ENCODE data around the gene TRAPPC12. TPM values are rescaled to one million over a fixed set of nuclear protein-coding genes. Genes with fewer than 3 reads are reported as not detected.
A peak's percentile ranks its signal among the peaks of the same experiment; 100 is the strongest.
"Not testable (repeated sequence)": the region's sequence is repeated elsewhere in the genome, so short reads cannot be mapped to it uniquely, and the experiment has no call there.

TRAPPC12 gene
- total RNA-seq, 2 experiments from 2014 or later: 106 to 116 TPM

GRCh38 chr2:3354986-3355385 lies 24.5 kb upstream of the TRAPPC12 start:
- no peak overlapping the region for H3K27ac Mint-ChIP-seq
- ATAC-seq (ENCODE audit: low read depth) (no peak), DNase-seq (no peak)
- H3K9me3 Mint-ChIP-seq: peaks cover 12% of the 10 kb centered on the region
- peaks cover 23% of the 10 kb centered on the region for H3K4me1 Mint-ChIP-seq
- POLR2A ChIA-PET: no interaction called here
- H3K27me3 Mint-ChIP-seq: no peaks in the 10 kb centered on the region
- H3K4me3 Mint-ChIP-seq: no peak overlapping the region
- H3K36me3 Mint-ChIP-seq: peaks cover 43% of the 10 kb centered on the region

- no peaks in the 10 kb centered on the region for H3K27me3 Mint-ChIP-seq
- POLR2A ChIA-PET: no interaction called here
- H3K36me3 Mint-ChIP-seq: peaks cover 34% of the 10 kb centered on the region
- peaks cover 23% of the 10 kb centered on the region for H3K4me1 Mint-ChIP-seq
- ATAC-seq (ENCODE audit: low read depth) (no peak), DNase-seq (no peak)
- H3K27ac Mint-ChIP-seq: no peak overlapping the region
- peaks cover 6% of the 10 kb centered on the region for H3K9me3 Mint-ChIP-seq
- H3K4me3 Mint-ChIP-seq: no peak overlapping the region
Observed at GRCh38 chr2:3355951-3356569, 23.4 kb upstream of the TRAPPC12 start.

GRCh38 chr2:3356799-3357198 lies 22.7 kb upstream of the TRAPPC12 start:
- Mint-ChIP-seq H3K4me3 (no peak overlapping the region), H3K4me1 (peaks cover 29% of the 10 kb centered on the region), H3K36me3 (peaks cover 32% of the 10 kb centered on the region), H3K9me3 (peaks cover 3% of the 10 kb centered on the region), H3K27ac (no peak overlapping the region), H3K27me3 (no peaks in the 10 kb centered on the region)
- DNase-seq (no peak), ATAC-seq (ENCODE audit: low read depth) (no peak)
- POLR2A ChIA-PET: no interaction called here

- H3K4me3 Mint-ChIP-seq; H3K27ac Mint-ChIP-seq; ATAC-seq (ENCODE audit: low read depth); H3K9me3 Mint-ChIP-seq; H3K27me3 Mint-ChIP-seq; DNase-seq: not testable (repeated sequence)
- peaks cover 35% of the 10 kb centered on the region for H3K4me1 Mint-ChIP-seq
- H3K36me3 Mint-ChIP-seq: peaks cover 29% of the 10 kb centered on the region
- POLR2A ChIA-PET: interaction anchor here (1.5 kb wide), 1 partner anchor 201 kb away, joined by 3 read pairs; the partner anchor contains the start of gene RNASEH1
Observed at GRCh38 chr2:3357446-3357845, 22.0 kb upstream of the TRAPPC12 start.

GRCh38 chr2:3357926-3358325 lies 21.6 kb upstream of the TRAPPC12 start:
- Mint-ChIP-seq H3K4me1 (peaks cover 39% of the 10 kb centered on the region), H3K27me3 (no peaks in the 10 kb centered on the region), H3K27ac (no peak overlapping the region), H3K36me3 (peaks cover 26% of the 10 kb centered on the region), H3K4me3 (no peak overlapping the region), H3K9me3 (no peaks in the 10 kb centered on the region)
- ATAC-seq (ENCODE audit: low read depth) (no peak), DNase-seq (no peak)
- POLR2A ChIA-PET: interaction anchor here (1.5 kb wide), 1 partner anchor 200 kb away, joined by 3 read pairs; the partner anchor contains the start of gene RNASEH1

- DNase-seq (no peak), ATAC-seq (ENCODE audit: low read depth) (no peak)
- Mint-ChIP-seq H3K4me3 (peak overlapping the region; percentile 6), H3K27ac (peak overlapping the region; percentile 80), H3K4me1 (peaks cover 42% of the 10 kb centered on the region), H3K36me3 (peaks cover 15% of the 10 kb centered on the region), H3K27me3 (no peaks in the 10 kb centered on the region), H3K9me3 (no peaks in the 10 kb centered on the region)
- POLR2A ChIA-PET: interaction anchor here (1.6 kb wide), 1 partner anchor 18 kb away, joined by 3 read pairs; the partner anchor contains the start of gene TRAPPC12
Observed at GRCh38 chr2:3361518-3362389, 17.7 kb upstream of the TRAPPC12 start.

- ATAC-seq (ENCODE audit: low read depth) (no peak), DNase-seq (no peak)
- H3K36me3 Mint-ChIP-seq: peaks cover 24% of the 10 kb centered on the region
- peaks cover 29% of the 10 kb centered on the region for H3K4me1 Mint-ChIP-seq
- H3K4me3 Mint-ChIP-seq: no peak overlapping the region
- H3K9me3 Mint-ChIP-seq: no peaks in the 10 kb centered on the region
- H3K27me3 Mint-ChIP-seq: no peaks in the 10 kb centered on the region
- no peak overlapping the region for H3K27ac Mint-ChIP-seq
- POLR2A ChIA-PET: no interaction called here
Observed at GRCh38 chr2:3365219-3365618, 14.3 kb upstream of the TRAPPC12 start.

GRCh38 chr2:3368261-3368722 lies 11.2 kb upstream of the TRAPPC12 start:
- DNase-seq (no peak), ATAC-seq (ENCODE audit: low read depth) (no peak)
- Mint-ChIP-seq H3K27ac (no peak overlapping the region), H3K4me1 (peaks cover 9% of the 10 kb centered on the region), H3K27me3 (no peaks in the 10 kb centered on the region), H3K4me3 (no peak overlapping the region), H3K9me3 (peaks cover 1% of the 10 kb centered on the region), H3K36me3 (peaks cover 17% of the 10 kb centered on the region)
- POLR2A ChIA-PET: no interaction called here

- peaks cover 14% of the 10 kb centered on the region for H3K36me3 Mint-ChIP-seq
- H3K27ac Mint-ChIP-seq; H3K4me1 Mint-ChIP-seq; H3K4me3 Mint-ChIP-seq; H3K9me3 Mint-ChIP-seq; DNase-seq; POLR2A ChIA-PET; ATAC-seq (ENCODE audit: low read depth); H3K27me3 Mint-ChIP-seq: not testable (repeated sequence)
Observed at GRCh38 chr2:3369340-3370181, 9.9 kb upstream of the TRAPPC12 start.

- H3K4me1 Mint-ChIP-seq: peaks cover 25% of the 10 kb centered on the region
- H3K27me3 Mint-ChIP-seq: no peaks in the 10 kb centered on the region
- peaks cover 13% of the 10 kb centered on the region for H3K36me3 Mint-ChIP-seq
- no peak for DNase-seq
- H3K9me3 Mint-ChIP-seq: no peaks in the 10 kb centered on the region
- peak overlapping the region; percentile 95 for H3K27ac Mint-ChIP-seq
- H3K4me3 Mint-ChIP-seq: peak overlapping the region; percentile 92
- no peak for ATAC-seq (ENCODE audit: low read depth)
- POLR2A ChIA-PET: no interaction called here
Observed at GRCh38 chr2:3376821-3377220, 2.7 kb upstream of the TRAPPC12 start.

- Mint-ChIP-seq H3K4me3 (peak overlapping the region; percentile 92), H3K27ac (peak overlapping the region; percentile 95), H3K9me3 (no peaks in the 10 kb centered on the region), H3K27me3 (no peaks in the 10 kb centered on the region), H3K4me1 (peaks cover 27% of the 10 kb centered on the region), H3K36me3 (peaks cover 13% of the 10 kb centered on the region)
- peak; percentile 31 for ATAC-seq (ENCODE audit: low read depth)
- no peak for DNase-seq
- POLR2A ChIA-PET: interaction anchor here (1.1 to 1.8 kb wide), 3 partner anchors 14 to 275 kb away, joined by 4 to 14 read pairs (median 7); partner anchors contain the start of gene RNASEH1
Observed at GRCh38 chr2:3377279-3377611, 2.2 kb upstream of the TRAPPC12 start.

GRCh38 chr2:3377612-3378432 lies 1.7 kb upstream of the TRAPPC12 start, which contains the start of gene EIPR1:
Gene EIPR1 (minus strand): TSS chr2:3377818. CDS start chr2:3377689, 129 bp downstream.
- peak; percentile 93 for DNase-seq
- Mint-ChIP-seq H3K4me3 (peak within 1 kb of the TSS; percentile 92), H3K4me1 (peaks cover 27% of the 10 kb centered on the region), H3K36me3 (peaks cover 13% of the 10 kb centered on the region), H3K27me3 (no peaks in the 10 kb centered on the region), H3K9me3 (no peaks in the 10 kb centered on the region), H3K27ac (peak within 1 kb of the TSS; percentile 95)
- ATAC-seq (ENCODE audit: low read depth): peak; percentile 86
- POLR2A ChIA-PET: interaction anchor here (0.7 to 1.8 kb wide), 7 partner anchors 15 to 275 kb away, joined by 3 to 14 read pairs (median 6); partner anchors contain the start of gene RNASEH1
